Inflammatory macrophage treated with lipopolysaccharide for 1 hour (primary cell): ENCODE results near the gene SLC45A3.
"Not testable (repeated sequence)": the region's sequence is repeated elsewhere in the genome, so short reads cannot be mapped to it uniquely, and the experiment has no call there.

ENCODE experiments used
- DNase-seq, 2 donors: peaks; one replicate each; pipeline ENCODE4 v3.0.0-alpha.2; 2020 to 2022

The SLC45A3 gene

GRCh38 chr1:205666372-205667166 is 13.7 kb downstream of the SLC45A3 start:
- DNase-seq, result no peak

GRCh38 chr1:205665201-205666045 is 14.9 kb downstream of the SLC45A3 start:
- DNase-seq, result no peak

- no peak for DNase-seq
Measured at GRCh38 chr1:205664399-205665017, 15.8 kb downstream of the SLC45A3 start.

DNA sequence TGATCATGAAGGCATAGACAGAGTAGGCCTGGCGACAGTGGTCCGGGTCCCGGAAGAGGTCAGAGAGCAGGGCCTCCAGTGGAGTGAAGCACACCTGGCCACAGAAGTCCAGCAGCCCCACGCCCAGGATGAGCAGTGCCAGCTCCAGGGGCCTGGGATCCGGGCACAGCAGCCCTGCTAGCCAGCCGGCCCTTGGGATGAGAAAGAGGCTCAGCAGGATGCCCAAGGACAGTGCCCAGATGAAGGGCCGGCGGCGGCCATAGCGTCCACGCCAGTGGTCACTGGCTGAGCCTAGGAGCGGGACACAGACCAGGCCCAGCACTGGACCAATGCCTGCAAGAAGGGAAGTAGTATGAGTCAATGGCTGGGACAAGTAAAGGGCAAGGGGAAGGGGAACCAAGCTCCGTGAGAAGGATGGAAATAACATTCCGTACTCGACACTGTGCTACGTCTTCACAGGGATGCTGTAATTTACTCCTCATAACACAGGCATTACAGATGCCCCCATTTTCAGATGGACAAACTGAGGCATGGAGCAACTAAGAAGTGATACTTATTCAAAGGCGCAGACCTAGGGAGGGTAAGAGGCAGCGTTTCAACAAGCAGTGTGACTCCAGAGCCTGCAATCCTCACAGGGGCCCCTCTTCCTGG is 16.9 kb downstream of the SLC45A3 start:
- peak; percentile 59 to 62 for DNase-seq

- DNase-seq, result no peak
Measured at GRCh38 chr1:205662791-205663190, 17.5 kb downstream of the SLC45A3 start.

DNA sequence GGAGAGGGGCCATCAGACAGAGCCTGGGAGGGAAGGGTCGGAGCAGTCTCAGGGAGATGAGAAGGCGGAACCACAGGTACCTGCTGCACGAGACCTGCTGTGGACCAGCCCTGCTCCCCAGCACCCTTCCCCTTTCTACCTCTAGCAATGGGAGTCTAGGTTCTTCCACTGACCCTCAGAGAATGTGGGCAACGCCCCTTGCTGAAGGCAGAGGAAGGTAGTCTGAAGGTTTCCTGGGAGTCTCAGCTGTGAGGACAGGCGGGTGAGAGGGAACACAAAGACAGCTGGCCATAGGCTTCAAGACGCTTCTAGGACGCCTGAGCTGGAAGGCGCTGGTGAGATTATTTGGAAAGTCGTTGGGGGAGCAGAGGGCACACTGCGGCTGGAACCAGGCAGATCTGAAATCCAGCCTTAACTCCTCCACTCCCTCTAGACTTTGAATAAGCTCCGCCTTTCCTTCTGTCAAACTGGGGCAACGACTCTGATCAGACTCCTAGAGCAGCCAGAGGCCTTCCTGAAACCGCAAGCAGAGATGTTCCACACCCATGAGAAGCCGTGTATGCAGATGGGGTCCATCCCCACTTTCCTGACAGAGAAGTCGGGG is 18.1 kb downstream of the SLC45A3 start:
- DNase-seq, result no peak

DNA sequence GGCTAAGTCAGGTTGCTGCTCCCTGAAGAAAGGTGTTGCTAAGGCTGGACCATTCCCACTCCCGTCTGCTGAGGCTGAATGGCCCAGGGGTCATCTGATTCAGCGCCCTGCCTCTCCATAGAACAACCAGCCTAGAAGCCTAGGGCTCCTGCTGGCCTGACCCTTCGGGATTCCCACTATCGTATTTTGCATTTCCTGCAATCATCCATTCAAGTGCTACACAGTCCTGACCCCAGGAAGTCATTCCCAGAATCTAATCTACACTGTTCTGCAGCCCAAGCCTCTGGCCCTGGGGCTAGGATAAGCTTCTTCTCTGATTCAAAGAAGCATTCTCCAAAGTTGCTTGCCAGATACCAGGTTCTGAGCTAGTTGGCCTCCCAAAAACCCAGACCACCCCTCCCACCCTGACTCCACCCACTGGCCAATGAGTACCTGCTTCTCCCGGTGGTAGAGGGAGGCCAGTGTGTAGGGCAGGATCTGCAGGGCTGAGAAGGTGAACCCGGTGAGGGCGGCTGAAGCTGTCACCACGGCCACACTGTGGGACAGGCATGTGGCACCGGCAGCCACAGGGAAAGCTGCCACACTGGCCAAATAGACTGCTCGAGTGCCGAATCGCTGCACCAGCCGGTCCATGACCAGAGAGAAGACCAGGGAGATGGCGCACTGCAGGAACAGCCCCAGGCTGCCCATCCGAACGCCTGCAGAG is 18.7 kb downstream of the SLC45A3 start:
- DNase-seq, result no peak

- no peak for DNase-seq
Measured at GRCh38 chr1:205660361-205660760, 19.9 kb downstream of the SLC45A3 start.

- peak; percentile 40 to 83 for DNase-seq
Measured at GRCh38 chr1:205658943-205659581, 21.2 kb downstream of the SLC45A3 start.

- no peak for DNase-seq
Measured at GRCh38 chr1:205656236-205656635, 24.1 kb downstream of the SLC45A3 start.

DNA sequence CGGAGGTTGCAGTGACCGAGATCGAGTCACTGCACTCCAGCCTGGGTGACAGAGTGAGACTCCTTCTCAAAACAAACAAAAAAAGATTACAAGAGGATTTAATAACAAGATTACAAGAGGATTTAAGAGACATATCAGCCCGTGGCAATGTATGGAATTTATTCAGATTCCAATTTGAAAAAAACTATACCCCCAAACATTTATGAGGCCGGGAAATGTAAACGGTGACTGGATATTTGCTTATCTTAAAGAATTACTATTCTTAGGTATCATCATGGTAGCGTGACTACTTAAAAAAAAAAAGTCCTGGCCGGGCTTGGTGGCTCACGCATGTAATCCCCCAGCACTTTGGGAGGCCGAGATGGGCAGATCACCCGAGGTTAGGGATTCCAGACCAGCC is 27.3 kb downstream of the SLC45A3 start:
- DNase-seq, result no peak

DNA sequence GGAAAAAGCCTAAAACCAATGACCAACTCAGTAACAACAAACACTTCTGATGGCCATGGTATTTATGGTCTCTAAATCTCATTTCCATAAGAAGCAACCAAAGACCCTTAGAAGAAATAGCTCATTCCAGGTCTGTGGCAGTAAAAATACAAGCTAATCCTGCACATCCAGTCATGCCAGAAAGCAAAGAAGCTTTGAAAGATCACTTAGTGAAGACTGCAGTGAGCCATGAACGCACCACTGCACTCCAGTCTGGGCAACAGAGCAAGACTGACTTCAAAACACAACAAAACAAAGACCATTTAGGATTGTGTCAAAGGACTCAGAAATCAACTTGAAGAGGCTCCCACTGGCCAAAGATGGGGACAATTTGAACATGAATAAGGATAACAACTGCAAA is 30.1 kb downstream of the SLC45A3 start:
- DNase-seq, result no peak

GRCh38 chr1:205645519-205645918 is 34.8 kb downstream of the SLC45A3 start:
- DNase-seq, result no peak

DNA sequence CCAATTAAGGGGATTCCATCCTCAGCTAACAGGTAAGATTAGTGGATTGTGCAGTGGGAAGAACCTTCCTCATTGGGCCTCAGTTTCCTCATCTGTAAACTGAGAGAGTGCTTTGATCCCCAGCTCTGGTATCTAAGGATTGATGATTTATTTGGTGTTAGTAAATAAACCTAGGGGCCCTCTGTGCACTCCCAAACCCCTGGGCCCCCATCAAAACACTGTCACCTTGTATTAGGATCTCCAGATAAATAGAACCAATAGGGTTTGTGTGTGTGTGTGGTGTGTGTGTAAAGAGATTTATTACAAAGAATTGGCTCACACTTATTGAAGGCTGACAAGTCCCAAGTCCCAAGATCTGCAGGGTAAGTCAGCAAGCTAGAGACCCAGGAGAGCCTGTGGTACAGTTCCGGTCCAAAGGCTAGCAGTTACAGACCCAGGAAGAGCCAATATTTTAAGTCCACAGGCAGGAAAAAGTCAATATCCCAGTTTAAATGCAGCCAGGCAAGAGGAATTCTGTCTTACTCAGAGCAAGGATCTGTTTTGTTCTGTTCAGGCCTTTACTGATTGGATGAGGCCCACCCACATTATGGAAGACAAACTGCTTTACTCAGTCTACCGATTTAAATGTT is 37.5 kb downstream of the SLC45A3 start:
- DNase-seq, result no peak

GRCh38 chr1:205639567-205639966 is 40.7 kb downstream of the SLC45A3 start:
- no peak for DNase-seq

DNA sequence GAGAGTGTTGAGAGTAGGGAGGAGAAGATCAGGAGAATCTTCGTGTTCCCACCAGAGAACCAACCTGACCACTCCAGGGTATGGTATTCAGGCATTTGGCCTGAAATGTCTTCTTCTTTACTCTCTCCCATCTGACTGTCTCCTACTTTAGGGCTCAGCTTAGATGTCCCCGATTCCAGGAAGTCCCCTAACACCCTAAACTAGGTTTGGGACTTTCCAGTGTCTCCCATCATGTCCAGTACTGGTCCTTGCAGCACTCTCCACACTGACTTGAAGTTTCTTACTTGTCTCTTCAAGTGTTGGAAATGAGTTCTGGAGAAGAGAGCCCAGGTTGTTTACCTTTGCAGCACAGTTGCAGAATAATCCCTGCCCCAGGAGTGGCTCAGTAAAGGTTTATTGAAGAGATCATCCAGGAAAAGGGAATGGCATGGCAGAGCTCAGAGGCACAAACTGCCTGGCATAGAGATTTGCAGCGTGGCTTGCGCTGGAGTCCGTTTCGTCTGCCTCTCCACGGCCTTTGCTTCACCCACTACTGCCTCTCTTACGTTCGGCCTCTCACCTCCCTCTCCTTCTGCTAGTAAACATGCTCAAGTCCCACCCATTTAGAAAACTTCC is 42.3 kb downstream of the SLC45A3 start:
- DNase-seq, result no peak

- no peak for DNase-seq
Measured at GRCh38 chr1:205636732-205637131, 43.6 kb downstream of the SLC45A3 start.

DNA sequence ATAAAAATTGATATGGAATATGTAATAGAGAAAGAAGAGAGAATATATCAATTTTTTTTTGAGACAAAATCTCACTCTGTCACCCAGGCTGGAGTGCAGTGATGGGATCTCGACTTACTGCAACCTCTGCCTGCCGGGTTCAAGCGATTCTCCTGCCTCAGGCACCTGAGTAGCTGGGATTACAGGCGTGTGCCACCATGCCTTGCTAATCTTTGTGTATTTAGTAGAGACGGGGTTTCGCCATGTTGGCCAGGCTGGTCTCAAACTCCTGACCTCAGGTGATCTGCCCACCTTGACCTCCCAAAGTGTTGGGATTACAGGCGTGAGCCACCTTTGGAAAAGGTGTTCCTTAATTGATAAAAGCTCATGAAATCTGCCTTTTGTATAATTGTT is 44.2 kb downstream of the SLC45A3 start:
- DNase-seq, result not testable (repeated sequence)

- no peak for DNase-seq
Measured at GRCh38 chr1:205633421-205633976, 46.8 kb downstream of the SLC45A3 start.

DNA sequence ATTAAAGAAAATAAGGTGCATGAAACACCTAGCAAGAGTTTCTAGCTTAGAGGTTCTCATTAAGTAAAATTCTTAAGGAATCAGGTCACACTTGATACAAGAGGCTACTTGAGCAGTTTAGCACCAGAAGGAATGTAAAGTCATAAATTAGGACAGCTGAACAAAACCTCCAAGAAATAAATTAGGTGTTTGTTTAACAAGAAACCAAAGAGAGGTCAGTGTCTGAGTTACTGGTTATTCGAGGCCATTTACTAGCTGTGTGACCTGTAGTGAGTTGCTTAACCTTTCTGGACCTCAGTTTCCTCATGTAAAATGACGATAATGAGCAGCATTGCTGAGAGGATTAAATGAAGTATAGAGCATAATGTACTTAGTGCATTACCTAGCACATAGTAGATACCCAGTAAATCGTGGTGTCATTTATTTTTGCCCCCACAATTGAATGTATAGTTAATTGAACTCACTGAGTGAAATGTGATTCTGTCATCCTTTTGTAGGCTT is 47.6 kb downstream of the SLC45A3 start:
- DNase-seq, result no peak
